22Rv1 (cell line): ENCODE data around the gene COL11A2.

ENCODE experiments used
- ZFX ChIP-seq: fragments of 450-650 bp; IDR thresholded peaks from 2 replicates; pipeline ENCODE4 v1.6.1; 2017; ENCODE audit warnings: antibody characterized with exemption, borderline replicate concordance
- TF ChIP-seq, protein P1 (sequence below): fragments of 450-650 bp; IDR thresholded peaks from 2 replicates; pipeline ENCODE4 v1.5.1; 2017; ENCODE audit warnings: mild to moderate bottlenecking

- TF ChIP-seq ZFX, result no peak
- TF ChIP-seq, protein P1, sequence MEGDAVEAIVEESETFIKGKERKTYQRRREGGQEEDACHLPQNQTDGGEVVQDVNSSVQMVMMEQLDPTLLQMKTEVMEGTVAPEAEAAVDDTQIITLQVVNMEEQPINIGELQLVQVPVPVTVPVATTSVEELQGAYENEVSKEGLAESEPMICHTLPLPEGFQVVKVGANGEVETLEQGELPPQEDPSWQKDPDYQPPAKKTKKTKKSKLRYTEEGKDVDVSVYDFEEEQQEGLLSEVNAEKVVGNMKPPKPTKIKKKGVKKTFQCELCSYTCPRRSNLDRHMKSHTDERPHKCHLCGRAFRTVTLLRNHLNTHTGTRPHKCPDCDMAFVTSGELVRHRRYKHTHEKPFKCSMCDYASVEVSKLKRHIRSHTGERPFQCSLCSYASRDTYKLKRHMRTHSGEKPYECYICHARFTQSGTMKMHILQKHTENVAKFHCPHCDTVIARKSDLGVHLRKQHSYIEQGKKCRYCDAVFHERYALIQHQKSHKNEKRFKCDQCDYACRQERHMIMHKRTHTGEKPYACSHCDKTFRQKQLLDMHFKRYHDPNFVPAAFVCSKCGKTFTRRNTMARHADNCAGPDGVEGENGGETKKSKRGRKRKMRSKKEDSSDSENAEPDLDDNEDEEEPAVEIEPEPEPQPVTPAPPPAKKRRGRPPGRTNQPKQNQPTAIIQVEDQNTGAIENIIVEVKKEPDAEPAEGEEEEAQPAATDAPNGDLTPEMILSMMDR, result no peak
These were observed 28.1 kb downstream of the COL11A2 start for GRCh38 chr6:33164176-33164575.
